Sigmoid colon (tissue), 7 donors: ENCODE data around the gene WDR90. TPM values are rescaled to one million over a fixed set of nuclear protein-coding genes. Genes with fewer than 3 reads are reported as not detected.

ENCODE experiments used
- DNase-seq: peaks from one replicate; pipeline ENCODE4 v3.0.0-alpha.2; 2019
- H3K27ac ChIP-seq, 4 donors: fragments of 200-600 bp; sonication (generic); one replicate each; pipeline ENCODE4 v1.5.1; 2016 to 2019; ENCODE audit warnings: mild to moderate bottlenecking in 1 of 4
- H3K27me3 ChIP-seq, 3 donors: fragments of 200-600 bp; sonication (generic); one replicate each; pipeline ENCODE4 v1.5.1; 2019; ENCODE audit warnings: mild to moderate bottlenecking in 1 of 3
- H3K36me3 ChIP-seq, 4 donors: fragments of 200-600 bp; sonication (generic); one replicate each; pipeline ENCODE4 v1.5.1; 2016 to 2019
- H3K4me1 ChIP-seq, 4 donors: fragments of 200-600 bp; sonication (generic); one replicate each; pipeline ENCODE4 v1.5.1; 2017 to 2019
- H3K4me3 ChIP-seq, 4 donors: fragments of 200-600 bp; sonication (generic); one replicate each; pipeline ENCODE4 v1.5.1; 2017 to 2019; ENCODE audit warnings: mild to moderate bottlenecking in 2 of 4, moderate library complexity in 1 of 4
- H3K9me3 ChIP-seq, 4 donors: fragments of 200-600 bp in 3 of 4; sonication (generic) in 3 of 4; one replicate each; pipeline versions ENCODE4 v1.5.1 to v1.6.1; 2013 to 2019
- EP300 ChIP-seq, 4 donors: sonication (generic); formaldehyde crosslinking; IDR thresholded peaks; one replicate each; pipeline ENCODE4 v1.6.1; 2017; ENCODE audit warnings: antibody characterized with exemption in 4 of 4
- POLR2A ChIP-seq, 2 donors: fragments of 450-650 bp; IDR thresholded peaks; one replicate each; pipeline ENCODE4 v1.6.1; 2016; ENCODE audit warnings: antibody characterized with exemption in 2 of 2, mild to moderate bottlenecking in 2 of 2, moderate library complexity in 2 of 2
- POLR2AphosphoS5 ChIP-seq, 4 donors: sonication (generic); formaldehyde crosslinking; IDR thresholded peaks; one replicate each; pipeline ENCODE4 v1.6.1; 2017; ENCODE audit warnings: antibody characterized with exemption in 4 of 4
- WGBS, 2 donors: extraction: QIAGEN DNeasy Blood & Tissue Kit; methylation state at CpG; one replicate each; pipeline ENCODE4 v1.1.7; 2013; 5-methylcytosine and 5-hydroxymethylcytosine counted together
- intact Hi-C: fragments of 100-400 bp; cut with DNase I; formaldehyde crosslinking; loops from one replicate; pipeline ENCODE4 v1.15.1; 2023
- polyA plus RNA-seq, 3 donors: library from polyadenylated mRNA; stranded (reverse); fragments of 200-250 nt; gene quantifications; one replicate each; pipeline ENCODE4 v1.2.3, GENCODE V29; 2013
- total RNA-seq, 4 donors: library from RNA; depleted of rRNA; stranded (reverse); fragments of >200 nt; gene quantifications; one replicate each; pipeline ENCODE4 v1.1.0, GENCODE V29; 2016
- TF ChIP-seq, protein P1 (sequence below), 4 experiments: fragments of 450-650 bp in 3 of 4; fragments of 200-600 bp in 1 of 4; IDR thresholded peaks; one replicate each; pipeline ENCODE4 v1.5.1; 2016 to 2019; ENCODE audit warnings: antibody characterized with exemption in 4 of 4, mild to moderate bottlenecking in 3 of 4, moderate library complexity in 2 of 4
- donor health status: healthy with polysubstance abuse.
- donor health status: Bipolar disorder and iron deficiency.
- donor health status: healthy.

The WDR90 gene
- total and polyA plus RNA-seq, 7 donors = 5.4 to 49.0 (median 10.3) TPM

DNA sequence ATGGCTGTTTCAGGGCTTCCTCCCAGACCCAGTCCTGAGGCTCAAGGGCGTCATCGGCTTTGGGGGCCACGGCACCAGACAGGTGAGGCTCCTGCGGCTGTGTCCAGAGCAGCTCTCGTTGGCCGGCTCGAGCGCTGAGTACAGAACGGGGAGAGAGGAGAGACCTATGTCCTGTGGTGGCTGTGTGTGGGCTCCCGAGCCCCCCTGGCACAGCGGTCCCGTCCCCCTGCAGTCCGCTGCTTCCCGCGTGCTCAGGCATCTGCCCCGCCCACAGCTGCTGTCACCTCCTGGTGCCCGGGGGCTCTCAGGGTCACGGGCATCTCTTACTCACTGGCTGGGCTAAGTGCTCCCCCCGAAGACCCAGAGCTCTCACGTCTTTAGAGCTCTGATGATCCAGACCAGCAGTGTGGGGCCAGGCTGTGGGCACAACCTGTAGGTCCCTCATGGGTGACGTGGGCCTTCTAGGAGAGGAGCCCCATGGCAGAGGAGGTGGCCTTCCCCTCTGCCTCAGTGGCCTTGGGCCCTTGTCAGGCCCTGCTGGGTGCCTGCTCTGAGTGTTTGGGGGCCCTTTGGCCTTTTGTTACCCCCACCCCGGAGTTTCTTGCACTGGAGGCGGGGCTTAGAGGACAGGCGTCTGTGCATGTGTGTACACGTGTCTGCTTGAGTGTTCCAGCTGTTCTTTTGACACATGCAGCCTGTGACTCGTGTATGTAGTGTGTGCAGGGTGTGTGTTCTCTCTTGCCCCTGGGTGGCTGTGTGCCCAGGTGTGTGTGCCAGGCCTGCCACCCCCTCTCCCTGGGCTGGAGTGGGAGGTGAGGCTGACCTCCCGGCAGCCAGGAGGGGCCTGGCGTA is 3.5 kb downstream of the WDR90 start:
- H3K4me1 ChIP-seq = peaks cover 0 to 27% (median 23%) of the 10 kb centered on the region in 4 donors
- intact Hi-C loops = no loop called here
- H3K27ac ChIP-seq = no peak overlapping the region
- peaks cover 0 to 43% (median 0%) of the 10 kb centered on the region in 4 donors for H3K36me3 ChIP-seq
- H3K27me3 ChIP-seq = no peaks in the 10 kb centered on the region
- no peak for DNase-seq
- H3K9me3 ChIP-seq = no peaks in the 10 kb centered on the region
- no peak for TF ChIP-seq POLR2A (IDR thresholded peaks at IDR 0.05)
- no peak for TF ChIP-seq POLR2AphosphoS5 (IDR thresholded peaks at IDR 0.05)
- TF ChIP-seq EP300 (IDR thresholded peaks at IDR 0.05) = no peak
- TF ChIP-seq, protein P1, sequence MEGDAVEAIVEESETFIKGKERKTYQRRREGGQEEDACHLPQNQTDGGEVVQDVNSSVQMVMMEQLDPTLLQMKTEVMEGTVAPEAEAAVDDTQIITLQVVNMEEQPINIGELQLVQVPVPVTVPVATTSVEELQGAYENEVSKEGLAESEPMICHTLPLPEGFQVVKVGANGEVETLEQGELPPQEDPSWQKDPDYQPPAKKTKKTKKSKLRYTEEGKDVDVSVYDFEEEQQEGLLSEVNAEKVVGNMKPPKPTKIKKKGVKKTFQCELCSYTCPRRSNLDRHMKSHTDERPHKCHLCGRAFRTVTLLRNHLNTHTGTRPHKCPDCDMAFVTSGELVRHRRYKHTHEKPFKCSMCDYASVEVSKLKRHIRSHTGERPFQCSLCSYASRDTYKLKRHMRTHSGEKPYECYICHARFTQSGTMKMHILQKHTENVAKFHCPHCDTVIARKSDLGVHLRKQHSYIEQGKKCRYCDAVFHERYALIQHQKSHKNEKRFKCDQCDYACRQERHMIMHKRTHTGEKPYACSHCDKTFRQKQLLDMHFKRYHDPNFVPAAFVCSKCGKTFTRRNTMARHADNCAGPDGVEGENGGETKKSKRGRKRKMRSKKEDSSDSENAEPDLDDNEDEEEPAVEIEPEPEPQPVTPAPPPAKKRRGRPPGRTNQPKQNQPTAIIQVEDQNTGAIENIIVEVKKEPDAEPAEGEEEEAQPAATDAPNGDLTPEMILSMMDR (IDR thresholded peaks at IDR 0.05) = no peak
- no peak overlapping the region for H3K4me3 ChIP-seq
- WGBS, 2 donors = 86 to 90% methylated on average over 28 of the region's 28 CpGs

DNA sequence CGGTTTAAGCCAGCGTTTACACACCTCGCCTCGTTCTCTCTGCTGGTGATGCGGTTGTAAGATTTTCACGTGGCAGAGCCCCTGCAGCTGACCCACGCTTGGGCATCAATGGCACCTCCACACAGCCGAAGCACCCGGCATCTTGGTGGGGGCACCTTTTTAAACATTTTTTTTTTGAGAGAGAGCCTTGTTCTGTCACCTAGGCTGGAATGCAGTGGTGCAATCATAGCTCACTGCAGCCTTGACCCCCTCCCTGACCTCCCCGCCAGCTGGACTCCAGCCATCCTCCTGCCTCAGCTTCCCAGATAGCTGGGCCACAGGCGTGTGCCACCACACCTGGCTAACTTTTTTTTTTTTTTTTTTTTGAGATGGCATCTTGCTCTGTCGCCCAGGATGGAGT is 4.9 kb downstream of the WDR90 start:
- Histone ChIP-seq H3K27ac (no peak overlapping the region), H3K27me3 (no peaks in the 10 kb centered on the region), H3K9me3 (no peaks in the 10 kb centered on the region), H3K36me3 (peaks cover 0 to 54% (median 3%) of the 10 kb centered on the region in 4 donors), H3K4me1 (peaks cover 0 to 15% (median 13%) of the 10 kb centered on the region in 4 donors), H3K4me3 (no peak overlapping the region)
- TF ChIP-seq POLR2AphosphoS5 (IDR thresholded peaks at IDR 0.05) (no peak), POLR2A (IDR thresholded peaks at IDR 0.05) (no peak), EP300 (IDR thresholded peaks at IDR 0.05) (no peak)
- TF ChIP-seq, protein P1 (IDR thresholded peaks at IDR 0.05) = no peak
- DNase-seq = no peak
- 93% methylated on average over 12 of the region's 12 CpGs for WGBS, 2 donors
- intact Hi-C loops = no loop called here

DNA sequence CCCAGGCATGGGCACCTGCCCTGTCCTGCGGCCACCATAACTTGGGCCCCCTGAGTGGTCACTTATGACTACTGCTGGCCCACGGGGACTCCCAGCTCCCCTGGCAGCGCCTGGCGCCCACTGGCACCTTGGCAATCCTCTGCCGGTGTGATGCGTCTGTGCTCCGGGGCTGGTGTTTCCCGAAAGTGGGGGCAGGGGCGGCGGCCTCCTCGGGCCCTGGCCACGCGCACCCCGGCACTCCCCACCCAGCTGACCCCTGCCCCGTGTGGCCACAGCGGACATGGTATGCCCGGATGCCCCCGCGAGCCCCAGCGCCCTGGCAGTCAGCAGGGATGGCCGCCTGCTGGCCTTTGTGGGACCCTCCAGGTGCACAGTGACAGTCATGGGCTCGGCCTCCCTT is 8.3 kb downstream of the WDR90 start:
- H3K36me3 ChIP-seq = peaks cover 0 to 48% (median 3%) of the 10 kb centered on the region in 4 donors
- WGBS, 2 donors = 95 to 96% methylated on average over 22 of the region's 22 CpGs

DNA sequence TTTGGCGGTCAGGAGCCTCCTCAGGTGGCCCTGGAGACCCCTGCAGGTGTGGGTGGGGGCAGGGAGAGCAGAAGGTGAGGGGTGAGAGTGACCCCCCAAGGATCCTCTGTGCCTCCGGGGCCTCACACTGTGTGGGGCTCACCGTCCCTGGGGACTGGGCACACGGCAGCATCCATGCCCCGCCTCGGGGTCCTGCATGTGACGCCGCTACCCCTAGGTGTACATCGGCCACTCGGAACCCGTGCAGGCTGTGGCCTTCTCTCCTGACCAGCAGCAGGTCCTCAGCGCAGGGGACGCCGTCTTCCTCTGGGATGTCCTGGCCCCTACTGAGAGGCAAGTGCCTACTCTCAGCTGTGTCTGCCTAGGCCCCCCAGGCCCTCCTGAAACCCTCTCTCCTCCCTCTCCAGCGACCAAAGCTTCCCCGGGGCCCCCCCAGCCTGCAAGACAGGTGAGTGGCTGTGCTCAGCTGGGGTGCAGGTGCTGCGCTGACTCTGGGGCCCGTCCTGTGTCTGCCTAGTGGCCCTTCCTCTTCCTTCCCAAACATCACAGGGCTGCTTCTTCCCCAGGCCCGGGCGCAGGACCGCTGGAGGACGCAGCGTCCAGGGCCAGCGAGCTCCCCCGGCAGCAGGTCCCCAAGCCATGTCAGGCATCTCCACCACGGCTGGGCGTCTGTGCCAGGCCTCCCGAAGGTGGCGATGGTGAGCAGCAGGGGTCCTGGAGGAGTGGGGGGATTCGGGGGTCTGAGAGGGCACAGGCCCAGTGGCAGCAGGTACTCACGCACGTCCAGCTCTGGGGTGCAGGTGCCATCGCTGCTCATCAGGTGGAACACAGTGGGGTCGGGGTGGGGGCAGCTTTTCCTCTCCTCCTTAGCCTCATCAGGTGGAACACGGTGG is 9.8 kb downstream of the WDR90 start:
- TF ChIP-seq, protein P1 (IDR thresholded peaks at IDR 0.05) = no peak
- TF ChIP-seq POLR2A (IDR thresholded peaks at IDR 0.05) = no peak
- TF ChIP-seq EP300 (IDR thresholded peaks at IDR 0.05) = no peak
- intact Hi-C loops = no loop called here
- WGBS, 2 donors = 92% methylated on average over 35 of the region's 35 CpGs
- no peaks in the 10 kb centered on the region for H3K9me3 ChIP-seq
- no peak for DNase-seq
- peaks cover 0 to 19% (median 14%) of the 10 kb centered on the region in 4 donors for H3K4me1 ChIP-seq
- no peak overlapping the region for H3K4me3 ChIP-seq
- peaks cover 0 to 35% (median 3%) of the 10 kb centered on the region in 4 donors for H3K36me3 ChIP-seq
- H3K27me3 ChIP-seq = no peaks in the 10 kb centered on the region
- no peak overlapping the region for H3K27ac ChIP-seq

More for the DNA sequence above, 8.3 kb downstream of the WDR90 start:
- H3K9me3 ChIP-seq = no peaks in the 10 kb centered on the region
- TF ChIP-seq, protein P1 (IDR thresholded peaks at IDR 0.05) = no peak
- no peak for TF ChIP-seq EP300 (IDR thresholded peaks at IDR 0.05)
- H3K4me1 ChIP-seq = peaks cover 0 to 19% (median 14%) of the 10 kb centered on the region in 4 donors
- no peaks in the 10 kb centered on the region for H3K27me3 ChIP-seq
- no peak overlapping the region for H3K27ac ChIP-seq
- no peak for DNase-seq
- intact Hi-C loops = no loop called here
- no peak overlapping the region for H3K4me3 ChIP-seq
